Measurements from ENCODE around the gene PARD6G.
"Not testable (repeated sequence)": the region's sequence is repeated elsewhere in the genome, so short reads cannot be mapped to it uniquely, and the experiment has no call there.

The PARD6G gene

GRCh38 chr18:80247393-80247841 is at the start of gene PARD6G:
Gene PARD6G (minus strand): TSS chr18:80247514. CDS start chr18:80247348, 166 bp downstream.
- DNase-seq (ENCODE audit: low spot score), result peak; percentile 99
- peak; percentile 98 for FAIRE-seq

DNA sequence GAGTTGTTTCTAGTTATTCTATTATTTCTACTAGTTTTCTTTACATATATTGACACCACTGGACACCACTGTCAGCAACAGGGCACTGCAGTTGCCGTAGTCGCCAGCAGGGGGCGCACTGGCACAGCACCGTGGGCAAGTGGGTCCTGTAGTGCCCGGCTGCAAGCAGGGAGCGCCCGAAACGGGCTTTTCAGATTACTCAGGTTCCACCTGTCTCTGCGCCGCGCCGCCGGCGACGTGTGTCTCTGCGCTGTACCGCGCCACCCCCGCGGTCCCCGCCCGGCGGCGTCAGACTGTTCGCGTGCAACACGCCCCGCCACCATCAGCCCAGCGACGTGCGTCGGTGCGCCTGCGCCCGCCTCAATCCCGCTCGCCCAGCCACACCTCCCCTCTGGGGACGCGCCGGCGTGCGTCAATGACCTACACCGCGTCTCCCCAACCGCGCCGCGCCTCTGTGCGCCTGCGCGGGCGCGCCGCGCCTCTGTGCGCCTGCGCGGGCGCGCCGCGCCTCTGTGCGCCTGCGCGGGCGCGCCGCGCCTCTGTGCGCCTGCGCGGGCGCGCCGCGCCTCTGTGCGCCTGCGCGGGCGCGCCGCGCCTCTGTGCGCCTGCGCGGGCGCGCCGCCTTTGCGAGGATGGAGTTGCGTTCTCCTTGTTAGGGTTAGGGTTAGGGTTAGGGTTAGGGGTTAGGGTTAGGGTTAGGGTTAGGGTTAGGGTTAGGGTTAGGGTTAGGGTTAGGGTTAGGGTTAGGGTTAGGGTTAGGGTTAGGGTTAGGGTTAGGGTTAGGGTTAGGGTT is 15.1 kb upstream of the PARD6G start:
- not testable (repeated sequence) for FAIRE-seq
- DNase-seq (ENCODE audit: low spot score), result peak; percentile 73

GRCh38 chr18:80259610-80260009 is 12.3 kb upstream of the PARD6G start:
- no peak for DNase-seq (ENCODE audit: low spot score)
- no peak for FAIRE-seq

- FAIRE-seq, result no peak
- DNase-seq (ENCODE audit: low spot score), result no peak
Measured at GRCh38 chr18:80258640-80259039, 11.3 kb upstream of the PARD6G start.

DNA sequence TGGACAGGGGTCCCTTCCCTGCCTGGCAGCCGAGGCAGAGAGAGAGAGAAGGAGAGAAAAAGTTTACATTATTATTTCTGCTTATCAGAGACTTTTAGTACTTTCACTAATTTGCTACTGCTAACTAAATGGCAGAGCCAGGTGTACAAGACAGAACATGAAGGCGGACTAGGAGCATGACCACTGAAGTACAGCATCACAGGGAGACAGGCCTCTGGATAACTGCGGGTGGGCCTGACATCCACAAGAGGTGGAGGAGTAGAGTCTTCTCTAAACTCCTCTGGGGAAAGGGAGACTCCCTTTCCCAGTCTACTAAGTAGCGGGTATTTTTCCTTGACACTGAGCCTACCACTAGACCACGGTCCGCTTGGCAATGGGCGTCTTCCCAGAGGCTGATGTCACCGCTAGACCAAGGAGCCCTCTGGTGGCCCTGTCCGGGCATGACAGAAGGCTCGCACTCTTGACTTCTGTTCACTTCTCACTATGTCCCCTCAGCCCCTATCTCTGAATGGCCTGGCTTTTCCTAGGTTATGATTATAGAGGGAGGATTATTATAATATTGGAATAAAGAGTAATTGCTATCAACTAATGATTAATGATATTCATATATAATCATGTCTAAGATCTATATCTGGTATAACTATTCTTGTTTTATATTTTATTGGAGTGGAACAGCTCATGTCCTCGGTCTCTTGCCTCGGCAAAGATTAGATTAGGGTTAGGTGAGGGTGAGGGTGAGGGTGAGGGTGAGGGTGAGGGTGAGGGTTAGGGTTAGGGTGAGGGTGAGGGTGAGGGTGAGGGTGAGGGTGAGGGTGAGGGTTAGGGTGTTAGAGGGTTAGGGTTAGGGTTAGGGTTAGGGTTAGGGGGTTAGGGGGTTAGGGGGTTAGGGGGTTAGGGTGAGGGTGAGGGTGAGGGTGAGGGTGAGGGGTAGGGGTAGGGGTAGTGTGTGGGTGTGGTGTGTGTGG is 10.5 kb upstream of the PARD6G start:
- DNase-seq (ENCODE audit: low spot score) (peak; percentile 58), FAIRE-seq (peak; percentile 95)

DNA sequence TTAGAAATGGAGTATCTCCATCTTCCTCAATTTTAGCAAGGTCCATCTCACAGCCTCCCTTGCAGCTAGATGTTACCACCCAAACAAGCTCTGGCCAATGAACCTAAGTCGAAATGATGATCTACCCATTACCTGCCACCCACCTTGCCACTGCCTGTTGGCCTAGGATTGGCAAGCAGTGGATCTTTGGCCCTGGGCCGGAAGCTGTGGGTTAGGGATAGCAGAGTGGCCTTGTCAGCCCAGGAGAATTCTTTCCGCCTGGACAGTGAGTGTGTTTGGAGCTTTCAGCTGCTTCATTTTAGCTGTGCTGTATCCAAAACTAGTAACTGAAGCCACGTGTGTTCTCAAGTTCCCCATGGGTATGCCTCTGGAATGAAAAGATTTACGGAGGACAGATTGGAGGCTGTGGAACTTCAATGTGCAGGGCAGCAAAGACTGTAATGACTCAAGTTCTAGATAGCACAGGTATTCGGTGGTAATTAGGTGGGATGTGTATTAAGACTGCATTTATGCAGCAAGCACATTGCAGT is 7.7 kb upstream of the PARD6G start:
- FAIRE-seq, result peak; percentile 71
- DNase-seq (ENCODE audit: low spot score), result no peak

- FAIRE-seq (peak; percentile 99), DNase-seq (ENCODE audit: low spot score) (no peak)
Measured at GRCh38 chr18:80253871-80254492, 6.7 kb upstream of the PARD6G start.

- FAIRE-seq (peak; percentile 89), DNase-seq (ENCODE audit: low spot score) (no peak)
Measured at GRCh38 chr18:80253236-80253635, 5.9 kb upstream of the PARD6G start.

- FAIRE-seq, result peak; percentile 68
- no peak for DNase-seq (ENCODE audit: low spot score)
Measured at GRCh38 chr18:80252136-80252535, 4.8 kb upstream of the PARD6G start.

- DNase-seq (ENCODE audit: low spot score) (no peak), FAIRE-seq (peak; percentile 94)
Measured at GRCh38 chr18:80251700-80252099, 4.4 kb upstream of the PARD6G start.

DNA sequence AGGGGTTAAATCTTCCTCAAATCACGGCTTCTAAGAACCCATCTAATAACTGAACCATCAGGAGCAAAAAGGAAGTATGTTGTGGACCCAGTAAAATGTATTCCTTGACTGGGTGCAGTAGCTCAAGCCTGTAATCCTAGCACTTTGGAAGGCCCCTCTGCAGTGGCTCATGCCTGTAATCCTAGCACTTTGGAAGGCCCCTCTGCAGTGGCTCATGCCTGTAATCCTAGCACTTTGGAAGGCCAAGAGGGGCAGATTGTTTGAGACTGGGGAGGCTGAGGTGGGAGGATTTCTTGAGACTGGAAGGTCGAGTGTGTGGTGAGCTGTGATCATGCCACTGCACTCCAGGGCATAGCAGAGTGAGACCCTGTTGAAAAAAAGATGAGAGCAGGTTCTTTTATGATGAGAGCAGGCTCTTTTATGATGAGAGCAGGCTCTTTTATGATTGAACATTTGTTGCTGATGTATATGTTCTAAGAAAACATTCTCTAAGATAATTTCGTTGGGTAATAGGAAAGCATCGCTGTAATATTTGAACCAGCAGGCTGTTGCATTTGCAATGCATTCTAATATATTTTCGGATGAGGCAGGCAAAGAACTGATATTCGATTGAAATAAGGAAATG is 3.5 kb upstream of the PARD6G start:
- FAIRE-seq (peak; percentile 61), DNase-seq (ENCODE audit: low spot score) (no peak)

DNA sequence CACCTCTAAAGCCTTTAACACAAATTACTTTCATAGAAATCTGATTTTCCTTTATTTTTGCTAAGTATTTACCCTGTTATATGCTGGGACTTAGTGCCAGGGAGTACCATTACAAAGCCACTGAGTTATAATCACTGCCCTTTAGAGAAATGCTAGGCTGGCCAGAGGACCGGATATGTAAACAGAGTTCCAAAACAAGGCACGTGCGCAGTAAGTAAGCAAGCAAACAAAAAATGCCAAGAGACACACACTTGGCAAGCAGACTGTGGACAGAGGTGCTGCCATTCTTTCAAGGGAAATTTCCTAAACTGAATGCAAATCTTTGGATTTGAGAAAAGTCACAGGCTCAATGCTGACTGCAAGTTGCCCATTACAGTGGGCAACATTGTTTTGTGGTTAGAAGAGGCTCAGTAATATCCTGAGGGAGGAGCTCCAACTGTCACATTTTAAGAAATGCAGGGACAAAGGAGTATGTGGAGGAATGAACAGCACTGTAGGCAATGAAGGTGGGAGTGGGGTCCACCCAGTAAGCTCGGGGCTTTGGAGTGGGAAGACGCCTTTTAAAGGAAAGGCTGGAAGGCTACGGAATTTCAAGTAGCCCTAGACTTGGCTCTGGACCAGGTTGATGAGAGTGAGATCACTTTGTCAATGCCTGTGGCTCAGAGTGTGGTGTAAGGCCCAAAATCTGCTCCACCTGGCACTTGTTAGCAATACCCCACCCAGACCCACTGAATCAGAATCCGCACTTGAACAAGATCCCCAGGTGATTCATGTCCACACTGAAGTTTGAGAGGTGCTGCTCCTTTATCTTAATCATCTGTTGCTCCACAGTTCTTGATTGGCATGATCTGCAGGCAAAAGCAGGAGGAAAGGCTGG is 2.1 kb upstream of the PARD6G start:
- DNase-seq (ENCODE audit: low spot score) (peak; percentile 63), FAIRE-seq (peak; percentile 80)

- peak; percentile 96 for DNase-seq (ENCODE audit: low spot score)
- peak; percentile 40 for FAIRE-seq
Measured at GRCh38 chr18:80246445-80247392, 595 bp downstream of the PARD6G start.

- DNase-seq (ENCODE audit: low spot score), result no peak
Measured at GRCh38 chr18:80245781-80246444, 1.4 kb downstream of the PARD6G start.

GRCh38 chr18:80244956-80245730 is 2.2 kb downstream of the PARD6G start:
- DNase-seq (ENCODE audit: low spot score) (no peak), FAIRE-seq (peak; percentile 92)

More at GRCh38 chr18:80245781-80246444, 1.4 kb downstream of the PARD6G start:
- FAIRE-seq, result peak; percentile 97

- DNase-seq (ENCODE audit: low spot score) (no peak), FAIRE-seq (peak; percentile 42)
Measured at GRCh38 chr18:80244167-80244566, 3.1 kb downstream of the PARD6G start.

DNA sequence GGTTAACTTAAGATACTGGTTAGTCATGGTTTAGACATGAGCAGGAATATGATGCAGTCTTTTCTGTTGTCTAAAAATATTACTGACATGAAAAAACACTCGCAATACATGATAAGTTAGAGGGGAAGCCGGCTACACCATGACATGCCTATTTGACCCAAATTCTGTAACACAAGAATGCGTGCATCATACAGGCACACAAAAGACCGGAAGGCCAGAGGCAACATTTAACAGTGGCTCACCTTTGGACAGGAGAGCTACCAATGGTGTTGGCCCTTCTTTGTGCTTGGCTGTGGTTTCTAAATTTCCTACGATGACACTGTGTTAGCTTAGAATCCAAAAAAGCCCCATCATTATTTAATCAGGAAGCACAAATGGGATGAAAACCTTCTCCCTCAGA is 4.1 kb downstream of the PARD6G start:
- DNase-seq (ENCODE audit: low spot score), result no peak
- no peak for FAIRE-seq
